GM12878 (cell line): Measurements from ENCODE around the gene PLD3. TPM values are rescaled to one million over a fixed set of nuclear protein-coding genes. Genes with fewer than 3 reads are reported as not detected.

Experiments used
- ATAC-seq: fragments of 200-7000 bp; cut with Tn5 transposase; 3 replicates; pipeline ENCODE4 v1.9.1; 2020; ENCODE audit warnings: mild to moderate bottlenecking, moderate library complexity
- BruUV-seq: library from RNA; stranded (reverse); fragments of 400-500 nt; replicated peaks from 2 replicates; lab custom pipeline; 2021; lab: Mats Ljungman, UMichigan
- CTCF ChIA-PET: fragments of 300-600 bp; sonication (Branson Sonifier 250); formaldehyde crosslinking; extraction: SDS; loops from one replicate; lab custom pipeline; 2021; ENCODE audit warnings: inconsistent platforms; lab: Yijun Ruan, JAX
- POLR2A ChIA-PET: fragments of 350-600 bp; formaldehyde crosslinking; extraction: SDS; loops from one replicate; lab custom pipeline; 2021; ENCODE audit warnings: inconsistent platforms; lab: Charles Lee
- RAD21 ChIA-PET: fragments of 300-600 bp; sonication (Branson Sonifier 250); formaldehyde crosslinking; loops from one replicate; lab custom pipeline; 2023; ENCODE audit warnings: antibody characterized with exemption; ENCODE audit not compliant: unreplicated experiment; lab: Charles Lee
- SMC1A ChIA-PET: fragments of 300-600 bp; sonication (Branson Sonifier 250); formaldehyde crosslinking; loops from one replicate; lab custom pipeline; 2023; ENCODE audit not compliant: unreplicated experiment, uncharacterized antibody; lab: Charles Lee
- DNase-seq: peaks from one replicate; pipeline ENCODE4 v3.0.0-alpha.2; 2011; ENCODE audit warnings: low read depth, low spot score
- FAIRE-seq: peaks from 3 replicates; lab custom pipeline; 2011; peaks lifted over from hg19 to GRCh38; lab: Jason Lieb, UNC
- H2AFZ ChIP-seq: 2 replicates; pipeline ENCODE4 v1.6.0; 2011; ENCODE audit warnings: low read depth, low read length, control low read depth; ENCODE audit not compliant: control insufficient read depth
- H3K27ac ChIP-seq: 2 replicates; pipeline ENCODE4 v1.5.1; 2011; ENCODE audit warnings: control low read depth; ENCODE audit not compliant: control insufficient read depth, insufficient read depth
- H3K27me3 ChIP-seq, 2 experiments: replicated peaks in 1 of 2; 2 replicates each; pipeline versions ENCODE4 v1.6.0 to v1.6.1; 2011; ENCODE audit warnings: low read length in 1 of 2; ENCODE audit not compliant: control insufficient read depth in 2 of 2, insufficient read depth in 2 of 2
- H3K36me3 ChIP-seq, 2 experiments: 2 replicates each; pipeline ENCODE4 v1.5.1; 2011; ENCODE audit warnings: low read length in 1 of 2; ENCODE audit not compliant: control insufficient read depth in 2 of 2, insufficient read depth in 2 of 2
- H3K4me1 ChIP-seq: 2 replicates; pipeline ENCODE4 v1.6.1; 2011; ENCODE audit warnings: mild to moderate bottlenecking, low read length, moderate library complexity, mixed read lengths; ENCODE audit not compliant: control insufficient read depth, insufficient read depth
- H3K4me2 ChIP-seq: 2 replicates; pipeline ENCODE4 v1.6.0; 2011; ENCODE audit warnings: control low read depth; ENCODE audit not compliant: control insufficient read depth, insufficient read depth
- H3K4me3 ChIP-seq: fragments of 200-600 bp; sonication (generic); 2 replicates; pipeline ENCODE4 v1.5.1; 2016
- H3K79me2 ChIP-seq: 2 replicates; pipeline ENCODE4 v1.6.0; 2011; ENCODE audit warnings: low read length; ENCODE audit not compliant: control insufficient read depth, insufficient read depth
- H3K9ac ChIP-seq: 2 replicates; pipeline ENCODE4 v1.8.0; 2011; ENCODE audit warnings: low read length, control low read depth, mixed read lengths; ENCODE audit not compliant: control insufficient read depth, insufficient read depth
- H3K9me3 ChIP-seq: replicated peaks from 3 replicates; pipeline ENCODE4 v1.5.1; 2011; ENCODE audit warnings: mild to moderate bottlenecking, low read length; ENCODE audit not compliant: control insufficient read depth, insufficient read depth
- H4K20me1 ChIP-seq: 2 replicates; pipeline ENCODE4 v1.6.0; 2011; ENCODE audit not compliant: control insufficient read depth, insufficient read depth
- LARP7 ChIP-seq: fragments of 450-650 bp; IDR thresholded peaks from 2 replicates; pipeline ENCODE4 v1.6.1; 2017; ENCODE audit warnings: mild to moderate bottlenecking
- MYB ChIP-seq: fragments of 150-350 bp; IDR thresholded peaks from 2 replicates; pipeline ENCODE4 v1.6.1; 2014; ENCODE audit warnings: mild to moderate bottlenecking, low read depth, low read length, borderline replicate concordance
- RAD21 ChIP-seq: IDR thresholded peaks from 2 replicates; pipeline ENCODE4 v1.6.1; 2011; ENCODE audit warnings: mild to moderate bottlenecking, low read depth, low read length, moderate library complexity; ENCODE audit not compliant: insufficient read depth
- SMC3 ChIP-seq: IDR thresholded peaks from 2 replicates; pipeline ENCODE4 v1.6.1; 2011; ENCODE audit warnings: low read length, improper control_type of control experiment, borderline replicate concordance
- YY1 ChIP-seq: IDR thresholded peaks from 2 replicates; pipeline ENCODE4 v1.6.1; 2011; ENCODE audit warnings: low read depth, mild to moderate bottlenecking, low read length
- WGBS: methylation state at CpG from one replicate; pipeline ENCODE4 v1.1.6; 2016; ENCODE audit warnings: low lambda C conversion rate; ENCODE audit not compliant: insufficient replicate concordance, insufficient coverage; ENCODE audit errors: missing lambda C conversion rate; 5-methylcytosine and 5-hydroxymethylcytosine counted together
- in situ Hi-C: fragments of 300-500 bp; cut with MboI; formaldehyde crosslinking; loops from 9 replicates; pipeline ENCODE4 v1.14.3; 2018; ENCODE audit warnings: mixed read lengths
- intact Hi-C: fragments of 100-400 bp; cut with micrococcal nuclease; formaldehyde crosslinking; loops from one replicate; pipeline ENCODE4 v1.14.2; 2022; ENCODE audit not compliant: unreplicated experiment
- polyA plus RNA-seq, 11 experiments: library from polyadenylated mRNA; depleted of rRNA in 4 of 11; unstranded in 6 of 11; stranded (reverse) in 5 of 11; fragments of >200 nt; fragmentation: Nextera tagmentation in 4 of 11; fragmentation: Illumina TruSeq in 1 of 11; extraction: Ambion mirVana in 4 of 11; extraction: Trizol in 1 of 11; gene quantifications; 1 replicate in 1 of 11; 2 replicates in 10 of 11; pipeline versions ENCODE4 v1.2.1 to v1.2.3, GENCODE V29; 2011 to 2016; ENCODE audit warnings: inconsistent platforms in 2 of 11, missing spikeins in 2 of 11, low read depth in 1 of 11
- total RNA-seq, 4 experiments: library from RNA; depleted of rRNA in 3 of 4; stranded (reverse); fragments of >200 nt in 3 of 4; fragmentation: Illumina TruSeq in 1 of 4; extraction: Trizol in 1 of 4; gene quantifications; 2 replicates each; pipeline versions ENCODE4 v1.2.1 to v1.2.3, GENCODE V29; 2013 to 2021

The PLD3 gene
- total and polyA plus RNA-seq, 10 of the 15 experiments (the other 5 are each of a cell fraction or from before 2014, with no cell fraction given) = 1.3 to 134 (median 72.7) TPM

DNA sequence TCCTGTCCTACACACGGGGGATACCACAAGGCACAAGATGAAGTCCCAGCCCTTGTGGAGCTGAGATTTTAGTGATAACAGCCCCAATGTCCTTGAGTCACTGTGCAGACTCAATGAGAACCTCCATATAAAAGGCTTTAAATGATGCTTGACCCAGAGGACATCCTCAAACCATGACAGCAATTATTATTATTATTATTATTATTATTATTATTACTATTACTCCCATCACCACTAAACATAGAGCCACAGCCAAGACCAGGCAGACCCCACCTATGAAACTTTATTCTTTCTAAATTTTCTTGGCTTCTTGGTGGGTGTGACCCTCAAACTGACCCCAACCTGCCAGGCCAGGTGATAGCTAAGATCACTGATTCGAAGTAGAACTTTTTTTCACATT is 11.4 kb upstream of the PLD3 start:
- H3K4me3 ChIP-seq = no peak overlapping the region
- BruUV-seq = no TSS peak
- ChIA-PET POLR2A (interaction anchor here (1.2 kb wide), 1 partner anchor 8 kb away, joined by 3 read pairs; no protein-coding TSS in a partner anchor), SMC1A (interaction anchor here (1.2 to 1.6 kb wide), 2 partner anchors 32 to 59 kb away, joined by 3 read pairs; no protein-coding TSS in a partner anchor), CTCF (no interaction called here), RAD21 (no interaction called here)
- H3K9me3 ChIP-seq = no peaks in the 10 kb centered on the region
- no peak overlapping the region for H2AFZ ChIP-seq
- no peak for FAIRE-seq
- H3K4me1 ChIP-seq = peaks cover 5% of the 10 kb centered on the region
- no peak for DNase-seq
- no peaks in the 10 kb centered on the region for H3K27me3 ChIP-seq
- no peaks in the 10 kb centered on the region for H4K20me1 ChIP-seq
- no peak overlapping the region for H3K4me2 ChIP-seq
- no peak overlapping the region for H3K9ac ChIP-seq
- ATAC-seq = no peak
- in situ Hi-C loops (no loop called here), intact Hi-C loops (no loop called here)
- no peaks in the 10 kb centered on the region; the same call in 1 of the 2 replicates for H3K79me2 ChIP-seq
- WGBS = 100% methylated on average over 2 of the region's 2 CpGs
- TF ChIP-seq SMC3 = no peak
- peaks cover 8 to 14% of the 10 kb centered on the region in 2 experiments for H3K36me3 ChIP-seq
- H3K27ac ChIP-seq = no peak overlapping the region

GRCh38 chr19:40337594-40337993 is 10.9 kb upstream of the PLD3 start:
- no peak overlapping the region for H3K4me2 ChIP-seq
- H3K79me2 ChIP-seq = no peaks in the 10 kb centered on the region; the same call in 1 of the 2 replicates
- H3K4me3 ChIP-seq = no peak overlapping the region
- TF ChIP-seq MYB (no peak), YY1 (no peak), LARP7 (no peak), RAD21 (no peak)
- TF ChIP-seq, all 136 proteins: peak for 0
- no peak overlapping the region for H2AFZ ChIP-seq
- in situ Hi-C loops = no loop called here
- ATAC-seq (no peak), DNase-seq (no peak), FAIRE-seq (no peak)
- intact Hi-C loops = no loop called here
- ChIA-PET RAD21 (interaction anchor here (2.0 kb wide), 1 partner anchor 11 kb away, joined by 4 read pairs; the partner anchor contains the start of gene PLD3), SMC1A (interaction anchor here (1.2 to 1.6 kb wide), 2 partner anchors 33 to 58 kb away, joined by 3 read pairs; no protein-coding TSS in a partner anchor), POLR2A (interaction anchor here (1.2 kb wide), 1 partner anchor 9 kb away, joined by 3 read pairs; no protein-coding TSS in a partner anchor), CTCF (no interaction called here)
- peaks cover 8 to 14% of the 10 kb centered on the region in 2 experiments for H3K36me3 ChIP-seq
- no peaks in the 10 kb centered on the region for H4K20me1 ChIP-seq
- peaks cover 5% of the 10 kb centered on the region for H3K4me1 ChIP-seq
- H3K9me3 ChIP-seq = no peaks in the 10 kb centered on the region
- H3K27ac ChIP-seq = no peak overlapping the region
- no TSS peak for BruUV-seq
- WGBS = 87% methylated on average over 5 of the region's 5 CpGs
- H3K27me3 ChIP-seq = no peaks in the 10 kb centered on the region
- no peak overlapping the region for H3K9ac ChIP-seq
